ENCODE data around the gene PRODH2.

The PRODH2 gene

GRCh38 chr19:35812220-35813042 lies at the start of gene PRODH2:
PRODH2 (minus strand) TSS chr19:35812845; CDS start chr19:35812805, 40 bp downstream.
- DNase-seq (ENCODE audit: low spot score) = no peak

- no peak for DNase-seq (ENCODE audit: low spot score)
These were observed 49.1 kb upstream of the PRODH2 start for GRCh38 chr19:35861640-35862160.

DNA sequence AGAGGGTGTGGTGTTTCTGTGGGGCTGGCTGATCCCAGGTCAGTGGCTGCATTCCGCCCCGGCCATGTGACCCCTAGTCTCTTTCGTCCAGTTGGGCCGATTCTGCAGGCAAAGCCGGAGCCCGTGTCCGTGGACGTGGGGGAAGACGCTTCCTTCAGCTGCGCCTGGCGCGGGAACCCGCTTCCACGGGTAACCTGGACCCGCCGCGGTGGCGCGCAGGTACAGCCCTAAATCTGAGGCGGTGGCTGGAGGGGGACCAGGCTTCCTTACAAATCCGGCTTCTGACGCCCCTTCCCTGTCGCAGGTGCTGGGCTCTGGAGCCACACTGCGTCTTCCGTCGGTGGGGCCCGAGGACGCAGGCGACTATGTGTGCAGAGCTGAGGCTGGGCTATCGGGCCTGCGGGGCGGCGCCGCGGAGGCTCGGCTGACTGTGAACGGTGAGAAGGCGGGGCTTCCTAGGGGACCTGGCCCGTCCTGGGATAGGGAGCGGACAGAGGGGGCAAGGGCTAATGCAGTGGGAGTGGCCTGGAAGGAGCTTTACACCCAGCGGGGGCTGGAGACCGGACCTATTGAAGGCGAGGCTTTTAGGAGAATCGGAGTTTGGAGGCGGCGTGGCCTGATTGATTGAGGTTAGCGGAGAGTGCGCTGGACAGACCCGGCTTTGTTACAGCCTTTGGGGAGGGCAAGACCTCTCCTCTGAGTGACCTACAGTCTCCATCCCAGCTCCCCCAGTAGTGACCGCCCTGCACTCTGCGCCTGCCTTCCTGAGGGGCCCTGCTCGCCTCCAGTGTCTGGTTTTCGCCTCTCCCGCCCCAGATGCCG lies 48.4 kb upstream of the PRODH2 start:
- no peak for DNase-seq (ENCODE audit: low spot score)

- DNase-seq (ENCODE audit: low spot score) = no peak
These were observed 47.8 kb upstream of the PRODH2 start for GRCh38 chr19:35860436-35860817.

GRCh38 chr19:35859414-35859813 lies 46.8 kb upstream of the PRODH2 start:
- no peak for DNase-seq (ENCODE audit: low spot score)

- DNase-seq (ENCODE audit: low spot score) = no peak
These were observed 45.7 kb upstream of the PRODH2 start for GRCh38 chr19:35858311-35858710.

- DNase-seq (ENCODE audit: low spot score) = peak; percentile 87
These were observed 44.0 kb upstream of the PRODH2 start, which contains the start of gene KIRREL2 for GRCh38 chr19:35856546-35857149. KIRREL2 (plus strand) TSS chr19:35856911; CDS start chr19:35857120, 209 bp downstream.

GRCh38 chr19:35853038-35853756 lies 40.6 kb upstream of the PRODH2 start:
- DNase-seq (ENCODE audit: low spot score) = no peak

GRCh38 chr19:35852029-35852780 lies 39.6 kb upstream of the PRODH2 start, which contains the start of gene NPHS1:
NPHS1 (minus strand) TSS chr19:35852504; CDS start chr19:35851837, 667 bp downstream.
- no peak for DNase-seq (ENCODE audit: low spot score)

- peak; percentile 64 for DNase-seq (ENCODE audit: low spot score)
These were observed 38.8 kb upstream of the PRODH2 start for GRCh38 chr19:35851213-35852028.

DNA sequence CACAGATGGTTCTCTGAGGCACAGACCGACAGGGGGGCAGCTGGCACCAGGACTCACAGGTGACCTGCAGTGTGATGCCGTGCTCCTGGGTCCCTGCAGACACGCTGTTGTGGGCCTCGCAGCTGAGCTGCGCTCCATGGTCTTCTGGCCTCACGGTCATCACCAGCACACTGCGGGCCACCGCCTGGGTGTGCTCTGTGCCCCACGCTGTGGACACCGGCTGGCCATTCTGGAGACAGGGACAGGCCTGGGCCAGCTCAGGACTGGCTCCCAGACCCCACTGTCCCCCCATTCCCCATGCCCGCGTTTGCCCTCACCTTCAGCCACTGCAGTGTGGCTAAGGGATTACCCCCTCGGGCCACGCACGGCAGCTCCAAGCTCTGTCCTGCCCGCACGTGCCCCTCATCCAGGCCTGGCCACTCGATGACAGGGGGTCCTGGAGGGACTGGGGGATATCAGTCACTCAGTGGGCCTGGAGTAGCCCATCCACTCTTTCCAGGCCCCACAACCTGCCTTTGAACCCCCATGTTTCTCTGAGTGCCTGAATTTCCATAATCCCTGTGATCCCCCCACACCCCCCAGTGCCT lies 36.4 kb upstream of the PRODH2 start:
- no peak for DNase-seq (ENCODE audit: low spot score)

GRCh38 chr19:35848486-35848885 lies 35.8 kb upstream of the PRODH2 start:
- DNase-seq (ENCODE audit: low spot score) = no peak

DNA sequence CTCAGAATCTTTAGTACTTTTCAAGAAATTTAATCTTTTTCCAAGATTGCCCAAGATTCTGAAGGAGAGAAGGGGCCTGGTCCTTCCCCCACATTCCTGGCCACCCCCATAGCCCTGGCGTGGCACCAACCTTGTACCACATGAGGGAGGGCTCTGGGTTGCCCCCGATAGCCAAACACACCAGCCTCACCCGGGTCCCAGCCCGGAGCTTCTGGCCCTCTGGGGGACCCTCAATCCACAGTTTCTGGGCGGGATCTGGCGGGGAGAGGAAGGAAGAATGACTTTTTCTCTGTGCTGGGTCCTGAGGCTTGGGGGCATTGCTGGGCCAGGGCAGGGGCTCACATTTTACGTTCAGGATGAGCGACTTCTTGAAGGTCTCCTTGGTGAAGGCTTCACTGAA lies 35.3 kb upstream of the PRODH2 start:
- DNase-seq (ENCODE audit: low spot score) = no peak

DNA sequence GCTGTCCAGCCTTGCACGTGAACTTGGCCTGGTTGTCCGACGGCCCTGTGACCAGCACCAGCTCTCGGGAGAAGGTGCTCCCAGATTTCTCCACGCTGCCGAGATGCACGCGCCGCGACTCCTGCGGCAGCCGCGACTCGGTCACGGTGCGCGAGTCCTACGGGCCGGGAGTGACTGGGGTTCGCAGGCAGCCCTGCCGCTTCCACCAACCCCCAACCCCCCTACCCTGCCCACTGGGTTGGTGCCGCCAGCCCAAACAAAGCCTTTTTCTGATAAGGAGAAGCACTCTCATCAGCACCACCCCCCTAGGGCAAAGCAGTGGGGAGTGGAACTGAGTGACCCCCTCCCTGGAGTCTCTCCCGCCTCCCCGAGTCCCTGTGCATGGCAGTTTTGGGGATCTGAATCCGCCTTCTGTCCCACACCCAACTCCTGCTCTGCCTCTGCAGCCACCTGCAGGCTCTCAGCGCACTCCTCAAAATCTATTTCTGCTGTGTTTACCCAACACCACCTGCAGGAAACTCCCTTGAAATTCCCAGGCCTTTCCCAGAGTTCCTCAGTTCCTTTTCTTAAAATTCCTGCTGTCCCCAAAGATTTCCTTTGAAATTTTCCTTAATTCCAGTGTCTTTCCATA lies 33.5 kb upstream of the PRODH2 start:
- peak; percentile 52 for DNase-seq (ENCODE audit: low spot score)

DNA sequence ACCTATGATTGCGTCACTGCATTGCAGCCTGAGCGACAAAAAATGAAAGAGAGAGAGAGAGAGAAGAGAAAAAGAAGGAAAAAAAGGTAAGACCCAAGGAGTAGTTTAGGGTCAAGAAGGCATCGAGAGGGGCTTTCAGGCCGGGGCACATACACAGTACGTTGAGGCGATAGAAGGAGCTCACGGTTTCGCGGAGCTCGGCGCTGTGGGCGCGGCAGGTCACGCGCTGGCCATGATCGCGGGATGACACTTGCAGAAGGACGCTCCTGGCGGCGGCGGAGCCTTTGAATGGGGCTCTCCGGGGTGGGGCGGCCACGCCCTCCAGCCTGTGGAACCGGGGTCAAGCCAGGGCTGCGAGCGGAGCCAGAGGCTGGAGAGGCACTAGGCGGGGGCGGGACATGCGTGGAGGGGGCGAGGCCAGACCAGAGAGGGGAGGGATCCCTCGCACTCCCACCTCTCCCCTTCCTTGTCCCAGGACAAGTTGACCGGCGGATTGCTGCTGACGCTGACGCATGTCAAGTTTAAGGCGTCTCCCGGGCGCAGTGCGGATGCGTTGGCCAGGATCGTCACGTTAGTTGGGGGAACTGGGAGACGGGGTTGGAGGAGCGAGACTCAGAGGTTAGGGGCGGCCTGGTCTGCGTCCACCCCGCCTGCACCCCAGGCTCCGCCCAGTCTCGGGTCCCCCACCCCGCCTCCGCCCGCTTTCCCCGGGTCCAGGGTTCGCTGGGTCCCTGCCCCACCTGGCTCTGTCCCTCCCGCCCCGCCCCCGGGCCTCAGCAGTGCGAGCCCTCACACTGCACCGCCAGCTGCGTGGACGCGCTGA lies 32.8 kb upstream of the PRODH2 start:
- peak; percentile 56 for DNase-seq (ENCODE audit: low spot score)

DNA sequence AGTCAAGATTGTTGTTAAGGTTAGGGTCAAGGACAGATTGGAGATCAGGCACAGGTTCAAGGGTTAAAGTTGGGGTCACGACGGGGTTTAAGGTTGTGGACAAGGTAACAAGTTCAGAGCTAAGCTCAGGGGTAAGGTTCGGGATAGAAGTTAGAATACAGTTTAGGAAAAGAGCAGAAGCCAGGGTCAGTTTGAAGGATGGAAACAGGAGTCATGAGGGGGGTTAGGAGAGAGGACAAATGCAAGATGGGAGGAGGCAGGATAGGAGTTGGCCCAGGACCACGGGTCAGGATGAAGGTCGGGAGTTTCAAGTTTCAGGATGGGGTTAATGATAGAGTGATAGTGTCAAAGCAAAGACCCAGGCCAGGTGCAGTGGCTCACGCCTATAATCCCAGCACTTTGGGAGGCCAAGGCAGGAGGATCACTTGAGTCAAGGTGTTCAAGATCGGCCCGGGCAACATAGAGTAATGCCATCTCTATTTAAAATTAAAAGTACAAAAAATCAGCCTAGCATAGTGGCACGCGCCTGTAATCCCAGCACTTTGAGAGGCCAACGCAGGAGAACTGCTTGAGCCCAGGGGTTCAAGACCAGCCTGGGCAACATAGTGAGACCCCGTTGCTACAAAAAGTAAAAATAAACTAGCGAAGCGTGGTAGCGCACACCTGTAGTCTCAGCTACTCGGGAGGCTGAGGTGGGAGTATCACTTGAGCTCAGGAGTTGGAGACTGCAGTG lies 32.0 kb upstream of the PRODH2 start:
- DNase-seq (ENCODE audit: low spot score) = no peak

DNA sequence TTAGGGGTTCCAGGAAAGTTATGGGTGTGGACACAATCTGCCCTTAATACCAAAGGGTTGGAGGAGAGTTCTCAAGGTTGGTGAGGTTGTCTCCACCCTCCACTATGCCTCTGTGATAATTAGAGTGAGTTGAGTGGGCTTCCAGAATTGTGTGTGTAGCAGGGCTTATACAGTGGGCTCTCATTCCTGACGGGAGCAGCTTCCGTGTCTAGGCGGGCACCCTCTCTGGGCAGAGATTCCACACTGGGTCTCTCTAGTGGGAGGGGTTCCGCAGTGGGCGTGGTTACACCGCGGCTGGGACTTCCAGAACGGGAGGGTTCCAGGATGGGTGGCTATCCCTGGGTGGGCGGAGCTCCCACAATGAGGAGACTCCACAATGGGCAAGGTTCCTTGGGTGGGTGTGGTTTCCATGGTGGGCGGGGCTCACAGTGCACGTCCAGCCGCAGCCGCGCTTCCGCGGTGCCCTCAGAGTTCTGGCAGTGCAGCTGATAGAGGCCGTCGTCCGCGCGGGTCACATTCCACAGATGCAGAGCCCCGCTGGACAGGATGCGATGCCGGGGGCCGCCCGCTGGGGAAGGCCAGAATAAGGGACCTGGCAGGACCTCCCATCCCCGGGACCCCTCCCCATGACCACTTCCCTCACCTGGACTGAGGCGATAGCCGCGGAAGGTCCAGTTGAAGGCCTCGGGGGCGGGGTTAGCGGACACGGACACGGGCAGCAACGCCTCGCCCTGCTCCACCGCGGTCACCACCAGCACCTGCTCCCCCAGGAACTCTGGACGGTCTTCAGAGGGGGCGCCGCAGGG lies 31.2 kb upstream of the PRODH2 start:
- DNase-seq (ENCODE audit: low spot score) = peak; percentile 43

All from D341Med (cell line).